Measurements from ENCODE around the gene TMEM87B.

The TMEM87B gene

DNA sequence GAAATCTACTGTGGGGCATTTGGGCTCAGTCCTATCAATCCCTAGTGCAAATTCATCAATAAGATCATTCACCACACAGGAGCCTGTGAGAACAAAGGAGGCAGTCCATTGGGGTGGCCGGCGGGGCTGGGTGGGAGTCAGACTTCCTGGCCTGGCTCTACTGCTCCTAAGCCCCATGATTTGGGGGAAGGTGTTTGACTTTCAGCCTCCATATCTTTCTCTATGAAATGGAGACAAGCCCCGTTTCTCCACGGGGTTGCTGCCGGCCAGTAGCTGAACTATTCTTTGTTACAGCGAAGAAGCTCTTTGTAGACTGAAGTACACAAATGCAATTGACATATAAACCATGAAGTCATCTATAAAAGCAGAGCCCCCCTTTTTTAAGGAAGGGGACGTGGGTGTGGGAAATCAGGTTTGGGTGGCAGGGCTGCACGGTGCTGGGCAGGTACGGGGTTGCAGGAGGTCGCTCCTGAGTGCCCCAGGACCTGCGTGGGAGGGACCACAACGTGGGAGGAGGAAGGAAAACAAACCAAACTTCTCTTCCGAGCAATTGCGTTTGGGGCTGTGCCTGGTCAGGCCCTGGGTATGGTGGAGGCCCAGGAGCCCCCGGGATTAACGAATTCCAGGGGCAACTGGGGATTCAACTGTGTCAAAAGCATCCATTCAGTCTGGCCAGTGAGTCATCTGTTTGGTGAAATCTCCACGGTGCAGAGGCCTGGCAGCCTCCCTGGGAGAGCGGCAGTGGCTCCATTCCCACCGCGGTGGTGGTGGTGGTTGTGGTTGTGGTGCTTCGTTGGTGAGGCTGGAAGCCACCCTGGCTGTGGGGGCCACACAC is 101.3 kb downstream of the TMEM87B start:
- no peak for DNase-seq (ENCODE audit: low spot score)
- in situ Hi-C loops (cut with MboI; ENCODE audit: low sequenced_read_pairs, unreplicated experiment) = no loop called here
- no peak for TF ChIP-seq CTCF (IDR thresholded peaks at IDR 0.05; ENCODE audit: borderline replicate concordance, control extremely low read depth, extremely low read depth, insufficient read depth, missing control alignments)

DNA sequence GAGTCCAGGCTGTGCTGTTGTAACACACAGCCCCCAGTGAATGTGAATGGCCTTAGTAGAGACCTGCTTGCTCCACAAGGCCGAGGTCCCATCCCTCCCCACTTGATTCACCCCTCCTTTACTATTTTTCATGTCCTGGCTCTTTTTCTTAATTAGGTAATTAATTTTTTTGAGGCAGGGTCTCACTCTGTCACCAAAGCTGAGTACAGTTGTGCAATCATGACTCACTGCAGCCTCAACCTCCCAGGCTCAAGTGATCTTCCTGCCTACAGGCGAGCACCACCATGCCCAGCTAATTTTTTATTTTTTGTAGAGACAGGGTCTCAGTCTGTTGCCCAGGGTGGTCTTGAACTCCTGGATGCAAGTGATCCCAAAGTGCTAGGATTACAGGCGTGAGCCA is 102.4 kb downstream of the TMEM87B start:
- TF ChIP-seq CTCF (IDR thresholded peaks at IDR 0.05; ENCODE audit: borderline replicate concordance, control extremely low read depth, extremely low read depth, insufficient read depth, missing control alignments) = no peak
- in situ Hi-C loops (cut with MboI; ENCODE audit: low sequenced_read_pairs, unreplicated experiment) = no loop called here

GRCh38 chr2:112159454-112159921 is 104.4 kb downstream of the TMEM87B start:
- no peak for TF ChIP-seq CTCF (IDR thresholded peaks at IDR 0.05; ENCODE audit: borderline replicate concordance, control extremely low read depth, extremely low read depth, insufficient read depth, missing control alignments)
- in situ Hi-C loops (cut with MboI; ENCODE audit: low sequenced_read_pairs, unreplicated experiment) = no loop called here
- DNase-seq (ENCODE audit: low spot score) = peak; percentile 77

More for the DNA sequence above, 102.4 kb downstream of the TMEM87B start:
- no peak for DNase-seq (ENCODE audit: low spot score)

DNA sequence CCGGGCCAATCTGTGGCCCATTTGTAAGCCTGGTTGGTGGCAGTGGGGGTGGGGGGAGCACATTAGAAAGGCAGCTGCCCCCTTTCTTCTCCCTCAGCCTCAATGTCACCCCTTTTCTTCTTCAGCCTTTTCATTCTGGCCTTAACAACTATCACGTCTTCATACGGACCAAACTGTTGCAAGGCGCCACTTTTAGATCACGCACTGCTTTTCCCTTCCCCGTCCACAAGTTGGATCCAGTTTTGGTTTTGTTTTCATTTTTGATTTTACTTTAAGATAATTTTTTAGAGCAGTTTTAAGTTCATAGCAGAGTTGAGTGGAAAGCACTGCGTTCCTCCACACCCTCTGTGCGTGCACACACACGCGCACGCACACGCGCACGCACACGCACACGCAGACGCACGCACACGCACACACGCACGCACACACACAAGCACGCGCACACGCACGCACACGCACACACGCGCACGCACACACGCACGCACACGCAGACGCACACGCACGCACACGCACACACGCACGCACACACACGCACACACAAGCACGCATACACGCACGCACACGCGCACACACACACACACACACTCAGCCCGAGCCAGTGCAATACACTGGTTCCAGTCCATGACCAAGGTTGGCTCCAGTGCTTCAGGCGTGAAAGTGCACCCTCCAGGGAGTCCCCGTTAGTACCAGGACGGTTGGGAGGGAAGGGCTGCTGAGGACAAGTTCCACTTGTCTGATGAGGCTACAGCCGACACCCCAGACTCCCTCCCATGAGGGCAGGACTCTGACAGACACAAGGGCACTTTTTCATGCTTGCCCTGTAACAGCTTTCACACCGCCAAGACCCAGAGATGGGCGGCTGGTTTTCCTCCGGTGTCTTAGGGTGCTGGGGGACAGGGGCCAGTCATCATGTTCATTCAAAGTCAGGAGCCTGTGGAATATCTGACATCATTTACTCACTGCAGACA is 105.5 kb downstream of the TMEM87B start:
- in situ Hi-C loops (cut with MboI; ENCODE audit: low sequenced_read_pairs, unreplicated experiment) = no loop called here
- TF ChIP-seq CTCF (IDR thresholded peaks at IDR 0.05; ENCODE audit: borderline replicate concordance, control extremely low read depth, extremely low read depth, insufficient read depth, missing control alignments) = no peak

DNA sequence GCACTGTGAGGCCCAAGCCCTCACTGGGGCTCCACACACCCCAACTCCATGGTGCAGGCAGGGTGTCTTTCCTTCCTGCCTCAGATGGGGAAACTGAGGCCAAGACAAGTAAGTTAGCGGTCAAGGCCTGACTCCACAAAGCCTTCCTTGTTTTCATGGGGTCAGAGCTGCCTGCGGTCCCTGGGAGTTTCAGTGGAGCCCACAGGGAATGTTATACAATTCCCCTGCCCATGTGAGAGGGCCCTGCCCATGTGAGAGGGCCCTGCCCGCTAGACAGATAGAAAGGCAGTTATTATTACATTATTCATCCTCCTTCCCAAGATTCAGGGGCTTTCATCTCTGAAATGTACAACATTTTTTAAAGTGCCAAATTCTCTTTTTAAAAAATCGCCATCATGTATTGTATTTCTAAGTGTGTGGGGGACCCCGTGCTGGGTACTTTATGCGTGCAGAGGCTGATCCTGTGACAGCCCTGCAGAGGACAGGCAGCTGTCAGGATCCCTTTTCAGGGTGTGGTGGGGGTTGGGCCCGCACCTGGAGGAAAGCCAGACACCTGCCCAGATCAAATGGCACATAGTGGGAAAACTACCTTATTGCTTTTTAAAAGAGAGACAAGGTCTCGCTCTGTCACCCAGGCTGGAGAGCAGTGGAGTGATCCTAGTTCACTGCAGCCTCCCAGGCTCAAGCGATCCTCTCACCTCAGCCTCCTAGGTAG is 106.5 kb downstream of the TMEM87B start:
- no peak for DNase-seq (ENCODE audit: low spot score)
- TF ChIP-seq CTCF (IDR thresholded peaks at IDR 0.05; ENCODE audit: borderline replicate concordance, control extremely low read depth, extremely low read depth, insufficient read depth, missing control alignments) = no peak

More for the DNA sequence above, 105.5 kb downstream of the TMEM87B start:
- DNase-seq (ENCODE audit: low spot score) = no peak

DNA sequence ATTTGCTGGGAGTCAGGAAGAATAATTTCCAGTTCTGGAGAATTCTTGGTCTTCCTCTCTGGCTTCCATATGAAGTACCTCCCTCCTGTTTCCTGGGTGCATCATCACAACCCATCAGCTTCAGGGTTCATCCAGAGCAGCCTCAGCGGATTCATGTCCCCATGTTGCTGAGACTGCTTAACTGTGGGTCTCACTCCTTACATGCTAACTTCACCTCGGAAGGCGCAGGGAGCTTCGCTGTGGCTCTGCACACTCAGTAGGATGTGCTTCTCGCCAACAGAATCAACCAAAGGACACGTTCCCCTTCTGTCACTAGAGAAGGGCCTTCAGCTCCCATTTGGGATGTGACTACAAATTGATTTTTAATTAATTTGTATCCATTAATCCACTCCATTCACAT is 107.3 kb downstream of the TMEM87B start:
- DNase-seq (ENCODE audit: low spot score) = no peak
- in situ Hi-C loops (cut with MboI; ENCODE audit: low sequenced_read_pairs, unreplicated experiment) = no loop called here
- no peak for TF ChIP-seq CTCF (IDR thresholded peaks at IDR 0.05; ENCODE audit: borderline replicate concordance, control extremely low read depth, extremely low read depth, insufficient read depth, missing control alignments)

More for the DNA sequence above, 106.5 kb downstream of the TMEM87B start:
- in situ Hi-C loops (cut with MboI; ENCODE audit: low sequenced_read_pairs, unreplicated experiment) = no loop called here

Data from GM13976 (cell line).